Mammary microvascular endothelial cell (primary cell): ENCODE results near the gene FOXD4L5. TPM values are rescaled to one million over a fixed set of nuclear protein-coding genes. Genes with fewer than 3 reads are reported as not detected.

ENCODE experiments used
- total RNA-seq: library from RNA; depleted of rRNA; stranded (reverse); fragments of >200 nt; gene quantifications from 2 replicates; pipeline ENCODE4 v1.2.3, GENCODE V29; 2015

FOXD4L5 gene
- not detected in 2 replicates for total RNA-seq

DNA sequence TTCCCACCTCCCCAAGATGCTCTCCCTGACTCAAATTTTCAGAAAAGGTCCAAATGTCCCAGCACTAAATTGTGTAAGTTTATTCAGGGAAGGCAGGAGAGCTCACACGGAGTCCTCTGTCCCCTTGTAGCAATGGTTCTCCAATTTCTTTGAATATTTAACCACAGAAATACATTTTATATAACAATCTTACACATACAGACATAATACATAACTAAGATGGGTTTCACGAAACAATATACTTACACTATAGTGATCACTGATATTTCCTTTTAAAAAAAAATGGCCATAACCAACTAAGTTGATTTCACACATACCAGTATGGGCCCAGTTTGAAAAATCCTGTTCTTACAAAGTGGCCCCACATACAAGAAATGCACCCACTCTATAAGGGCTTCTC is at the start of gene FOXD4L5:
Gene FOXD4L5 (minus strand): TSS at position 101 of the 400 bp plus-strand sequence. CDS start 832 bp downstream, outside the sequence.

